ENCODE measurements around the gene ANKH. TPM values are rescaled to one million over a fixed set of nuclear protein-coding genes. Genes with fewer than 3 reads are reported as not detected.

ANKH gene
- polyA plus RNA-seq, 1 donor from 2014 or later: 9.9 TPM

- Histone ChIP-seq H4K20me1 (ENCODE audit: insufficient read depth) (no peaks in the 10 kb centered on the region), H3K9me2 (ENCODE audit: insufficient read depth, low read length) (no peaks in the 10 kb centered on the region), H3K27ac (ENCODE audit: low read length) (no peak overlapping the region), H3K27me3 (ENCODE audit: insufficient read depth, low read depth, low read length) (no peaks in the 10 kb centered on the region), H2AFZ (ENCODE audit: low read depth, low read length) (no peak overlapping the region), H3K79me2 (replicated peaks; ENCODE audit: insufficient read depth, low read length) (no peaks in the 10 kb centered on the region), H3K9ac (ENCODE audit: low read length) (no peak overlapping the region), H3K9me3 (ENCODE audit: low read length) (no peaks in the 10 kb centered on the region), H3K36me3 (ENCODE audit: insufficient read depth, low read length) (peaks cover 19% of the 10 kb centered on the region), H3F3A (ENCODE audit: insufficient read depth, low read length, poor library complexity, severe bottlenecking) (no peaks in the 10 kb centered on the region), H3K4me3 (ENCODE audit: low read length) (no peak overlapping the region), H3K4me2 (ENCODE audit: low read length) (no peak overlapping the region)
- TF ChIP-seq EZH2 (IDR thresholded peaks at IDR 0.05; ENCODE audit: borderline replicate concordance, insufficient read depth, low read length, poor library complexity, severe bottlenecking): no peak
- TF ChIP-seq TAF1 (IDR thresholded peaks at IDR 0.05; ENCODE audit: low read depth): no peak
- TF ChIP-seq MXI1 (conservative IDR thresholded peaks at IDR 0.05; ENCODE audit: poor library complexity, severe bottlenecking): no peak
- no peak for TF ChIP-seq SMC3 (conservative IDR thresholded peaks at IDR 0.05; ENCODE audit: poor library complexity)
- TF ChIP-seq REST (IDR thresholded peaks at IDR 0.05; ENCODE audit: borderline replicate concordance): no peak
These were observed 163.0 kb downstream of the ANKH start for GRCh38 chr5:14708551-14708950.

- Histone ChIP-seq H4K20me1 (ENCODE audit: insufficient read depth) (no peaks in the 10 kb centered on the region), H3K27me3 (ENCODE audit: insufficient read depth, low read depth, low read length) (no peaks in the 10 kb centered on the region), H3K4me3 (ENCODE audit: low read length) (no peak overlapping the region), H3K4me2 (ENCODE audit: low read length) (no peak overlapping the region), H3K27ac (ENCODE audit: low read length) (no peak overlapping the region), H3K79me2 (replicated peaks; ENCODE audit: insufficient read depth, low read length) (no peaks in the 10 kb centered on the region), H3F3A (ENCODE audit: insufficient read depth, low read length, poor library complexity, severe bottlenecking) (no peaks in the 10 kb centered on the region), H3K36me3 (ENCODE audit: insufficient read depth, low read length) (peaks cover 19% of the 10 kb centered on the region), H3K9me2 (ENCODE audit: insufficient read depth, low read length) (no peaks in the 10 kb centered on the region), H2AFZ (ENCODE audit: low read depth, low read length) (no peak overlapping the region), H3K9ac (ENCODE audit: low read length) (no peak overlapping the region), H3K9me3 (ENCODE audit: low read length) (no peaks in the 10 kb centered on the region)
- TF ChIP-seq CTCF (IDR thresholded peaks at IDR 0.05; ENCODE audit: poor library complexity, severe bottlenecking) (no peak), RAD21 (conservative IDR thresholded peaks at IDR 0.05) (no peak), EZH2 (IDR thresholded peaks at IDR 0.05; ENCODE audit: borderline replicate concordance, insufficient read depth, low read length, poor library complexity, severe bottlenecking) (no peak)
These were observed 163.7 kb downstream of the ANKH start for GRCh38 chr5:14707811-14708390.

- H4K20me1 ChIP-seq (ENCODE audit: insufficient read depth): no peaks in the 10 kb centered on the region
- H3K9me2 ChIP-seq (ENCODE audit: insufficient read depth, low read length): no peaks in the 10 kb centered on the region
- H2AFZ ChIP-seq (ENCODE audit: low read depth, low read length): no peak overlapping the region
- H3K9me3 ChIP-seq (ENCODE audit: low read length): no peaks in the 10 kb centered on the region
- H3K9ac ChIP-seq (ENCODE audit: low read length): no peak overlapping the region
- H3K27me3 ChIP-seq (ENCODE audit: insufficient read depth, low read depth, low read length): no peaks in the 10 kb centered on the region
- H3K4me2 ChIP-seq (ENCODE audit: low read length): no peak overlapping the region
- no peak for TF ChIP-seq TAF1 (IDR thresholded peaks at IDR 0.05; ENCODE audit: low read depth)
- TF ChIP-seq SMC3 (conservative IDR thresholded peaks at IDR 0.05; ENCODE audit: poor library complexity): no peak
- TF ChIP-seq REST (IDR thresholded peaks at IDR 0.05; ENCODE audit: borderline replicate concordance): no peak
- no peak for TF ChIP-seq EZH2 (IDR thresholded peaks at IDR 0.05; ENCODE audit: borderline replicate concordance, insufficient read depth, low read length, poor library complexity, severe bottlenecking)
- TF ChIP-seq POLR2AphosphoS5 (IDR thresholded peaks at IDR 0.05): no peak
- no peak for TF ChIP-seq RAD21 (conservative IDR thresholded peaks at IDR 0.05)
- no peak for TF ChIP-seq EP300 (conservative IDR thresholded peaks at IDR 0.05; ENCODE audit: poor library complexity, severe bottlenecking)
- no peak for TF ChIP-seq MXI1 (conservative IDR thresholded peaks at IDR 0.05; ENCODE audit: poor library complexity, severe bottlenecking)
- no peak for TF ChIP-seq CTCF (IDR thresholded peaks at IDR 0.05; ENCODE audit: poor library complexity, severe bottlenecking)
- H3K27ac ChIP-seq (ENCODE audit: low read length): no peak overlapping the region
- H3F3A ChIP-seq (ENCODE audit: insufficient read depth, low read length, poor library complexity, severe bottlenecking): no peaks in the 10 kb centered on the region
- no peak overlapping the region for H3K4me3 ChIP-seq (ENCODE audit: low read length)
- no peaks in the 10 kb centered on the region for H3K79me2 ChIP-seq (replicated peaks; ENCODE audit: insufficient read depth, low read length)
- peaks cover 14% of the 10 kb centered on the region for H3K36me3 ChIP-seq (ENCODE audit: insufficient read depth, low read length)
These were observed 165.0 kb downstream of the ANKH start for GRCh38 chr5:14706615-14707021.

Data from neural cell (in vitro differentiated cells).